Activated T-helper 17 cell treated with anti-CD3 and anti-CD28 coated beads, Interleukin-2, amount 50 U/mL, for 72 hours (primary cell): ENCODE measurements around the gene TLL2. TPM values are rescaled to one million over a fixed set of nuclear protein-coding genes. Genes with fewer than 3 reads are reported as not detected.
"Not testable (repeated sequence)": the region's sequence is repeated elsewhere in the genome, so short reads cannot be mapped to it uniquely, and the experiment has no call there.

ENCODE experiments used
- ATAC-seq: fragments of 150-1000 bp; cut with Tn5 transposase; replicated peaks from 2 replicates; pipeline ENCODE4 v1.10.0; 2021; ENCODE audit warnings: mild to moderate bottlenecking, moderate library complexity
- H3K27ac Mint-ChIP-seq: one replicate; pipeline ENCODE4 v1.8.0; 2022; ENCODE audit warnings: mixed read lengths
- H3K27me3 Mint-ChIP-seq: one replicate; pipeline ENCODE4 v1.8.0; 2022; ENCODE audit warnings: mixed read lengths
- H3K36me3 Mint-ChIP-seq: one replicate; pipeline ENCODE4 v1.8.0; 2022; ENCODE audit warnings: low read depth, mild to moderate bottlenecking, mixed read lengths
- H3K4me1 Mint-ChIP-seq: one replicate; pipeline ENCODE4 v1.8.0; 2022; ENCODE audit warnings: mixed read lengths
- H3K4me3 Mint-ChIP-seq: one replicate; pipeline ENCODE4 v1.8.0; 2022; ENCODE audit warnings: mild to moderate bottlenecking, mixed read lengths
- H3K9me3 Mint-ChIP-seq: one replicate; pipeline ENCODE4 v1.8.0; 2022; ENCODE audit warnings: mixed read lengths
- total RNA-seq, 2 donors: library from RNA; stranded (reverse); gene quantifications; one replicate each; pipeline ENCODE4 v1.2.3, GENCODE V29; 2022

TLL2 gene
- not detected for total RNA-seq

DNA sequence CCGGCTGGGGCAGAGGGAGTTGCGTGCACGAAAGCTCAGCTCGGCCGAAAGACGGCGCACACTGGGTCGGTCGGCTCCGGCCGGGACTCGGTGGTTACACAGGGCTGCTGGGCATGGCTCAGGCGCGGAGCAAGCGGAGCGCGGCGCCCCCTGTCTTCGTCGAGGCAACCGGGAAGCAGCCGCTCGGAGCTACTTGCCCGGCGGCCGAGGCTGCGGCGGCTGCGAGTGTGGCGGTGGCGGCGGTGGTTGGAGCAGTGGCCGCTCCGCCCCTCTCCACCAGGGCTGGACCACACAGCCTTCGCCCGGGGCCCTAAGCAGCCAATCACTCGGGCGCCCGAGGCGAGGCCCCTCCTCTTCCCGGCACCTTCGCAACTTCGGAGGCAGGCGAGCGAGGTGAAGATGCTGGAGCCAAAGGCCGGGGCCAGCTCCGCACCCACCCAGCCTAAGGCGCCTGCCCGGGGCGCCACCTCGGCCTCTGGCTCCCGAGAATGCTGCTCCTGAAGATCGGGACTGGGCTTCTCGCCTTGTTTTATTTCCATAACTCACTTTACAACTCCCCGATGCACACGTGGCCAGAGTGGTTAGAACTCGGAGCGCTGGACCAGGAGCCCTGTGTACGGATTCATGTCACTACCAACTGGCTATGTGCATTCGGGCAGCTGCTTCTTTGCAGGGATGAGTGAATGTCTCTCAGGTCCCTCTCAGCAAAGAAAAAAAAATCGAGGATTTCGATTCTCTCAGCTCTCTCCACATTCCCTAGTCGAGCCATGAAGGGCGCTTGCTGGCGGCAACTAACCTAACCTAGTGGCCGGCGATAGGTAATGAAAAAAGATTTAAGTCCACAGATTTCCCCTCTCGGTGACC lies at the start of gene TLL2:
Gene TLL2, minus strand, starts transcription at position 229 of the 864 bp plus-strand sequence. CDS start 241 bp downstream, outside the sequence.
- ATAC-seq = peak; percentile 84
- Mint-ChIP-seq H3K9me3 (no peaks in the 10 kb centered on the region), H3K27me3 (peaks cover 18% of the 10 kb centered on the region), H3K27ac (no peak within 1 kb of the TSS), H3K4me1 (peaks cover 9% of the 10 kb centered on the region), H3K4me3 (peak within 1 kb of the TSS; percentile 74), H3K36me3 (peaks cover under 1% of the 10 kb centered on the region)

DNA sequence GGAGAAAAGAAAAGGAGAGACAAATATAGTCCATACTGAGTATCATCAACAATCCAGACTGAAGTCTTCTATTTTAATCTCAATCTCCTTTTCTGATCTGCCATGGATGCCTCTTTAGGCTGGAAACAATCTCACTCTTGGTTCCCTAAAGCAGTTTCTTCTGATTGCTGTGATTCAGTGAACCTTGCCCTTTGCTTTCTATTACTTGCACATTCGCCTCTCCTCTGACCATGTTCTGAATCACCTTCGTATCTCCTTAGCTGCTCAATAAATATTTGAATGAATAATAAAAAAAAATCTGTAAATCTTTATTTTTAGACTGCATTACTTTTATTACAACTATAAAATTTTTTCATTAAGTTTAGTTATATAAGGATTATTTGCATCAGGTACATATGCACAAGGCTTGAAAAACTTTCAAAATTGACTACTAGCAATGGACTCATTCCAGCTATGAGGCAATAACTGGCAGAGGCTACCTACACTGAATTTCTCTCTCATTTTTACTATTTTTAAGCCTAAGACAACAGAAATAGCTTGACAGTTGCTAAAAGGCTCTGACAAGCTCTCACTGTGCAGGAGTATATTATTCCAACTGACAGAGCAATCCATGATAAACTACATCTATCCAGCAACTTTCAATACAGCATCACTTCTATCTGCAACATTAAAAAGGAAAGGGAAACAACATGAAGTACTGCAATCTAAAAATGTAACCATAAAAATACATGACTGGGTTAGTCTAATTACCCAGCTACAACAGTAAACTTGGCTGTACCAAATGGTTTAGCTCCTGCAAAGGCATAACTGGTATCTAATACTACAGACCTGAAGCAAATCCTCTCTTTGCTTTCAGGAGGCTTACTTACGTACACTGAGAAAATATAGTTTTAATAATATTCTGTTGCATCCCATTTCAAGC lies 47.5 kb upstream of the TLL2 start:
- Mint-ChIP-seq H3K4me1 (peaks cover 10% of the 10 kb centered on the region), H3K4me3 (no peak overlapping the region), H3K9me3 (no peaks in the 10 kb centered on the region), H3K27me3 (no peaks in the 10 kb centered on the region), H3K27ac (no peak overlapping the region), H3K36me3 (peaks cover 27% of the 10 kb centered on the region)
- no peak for ATAC-seq

DNA sequence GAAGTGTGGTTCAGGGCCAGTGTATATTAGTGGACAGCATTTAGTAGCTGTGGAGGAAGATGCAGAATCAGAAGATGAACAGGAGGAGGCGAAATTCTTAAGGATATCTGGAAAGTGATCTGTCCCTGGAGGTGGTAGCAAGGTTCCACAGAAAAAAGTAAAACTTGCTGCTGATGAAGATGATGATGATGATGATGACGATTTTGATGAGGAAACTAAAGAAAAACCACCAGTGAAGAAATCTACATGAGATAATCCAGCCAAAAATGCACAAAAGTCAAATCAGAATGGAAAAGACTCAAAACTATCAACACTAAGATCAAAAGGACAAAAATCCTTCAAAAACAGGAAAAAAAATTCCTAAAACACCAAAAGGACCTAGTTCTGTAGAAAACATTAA lies 46.8 kb upstream of the TLL2 start:
- H3K36me3 Mint-ChIP-seq = peaks cover 21% of the 10 kb centered on the region

DNA sequence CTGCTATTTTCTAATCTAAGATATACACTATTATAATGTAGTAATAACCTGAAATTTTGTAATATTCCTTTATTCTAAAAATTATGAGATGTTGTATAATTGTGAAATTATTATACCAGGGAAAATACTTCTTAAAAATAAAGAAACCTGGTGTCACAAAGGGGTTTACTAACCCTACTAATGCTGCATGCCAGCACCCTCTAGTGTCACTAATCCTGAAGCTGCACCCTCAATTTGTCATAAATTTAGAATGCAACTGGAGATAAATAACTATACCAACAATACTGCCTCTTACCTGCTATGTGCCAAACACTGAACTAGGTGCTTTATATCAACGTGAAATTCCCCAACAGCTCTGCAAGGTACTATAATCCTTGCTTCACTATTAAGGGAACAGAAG lies 42.3 kb upstream of the TLL2 start:
- Mint-ChIP-seq H3K4me3 (no peak overlapping the region), H3K27ac (no peak overlapping the region), H3K4me1 (no peaks in the 10 kb centered on the region), H3K27me3 (no peaks in the 10 kb centered on the region), H3K9me3 (no peaks in the 10 kb centered on the region), H3K36me3 (no peaks in the 10 kb centered on the region)
- no peak for ATAC-seq

More for the DNA sequence above, 46.8 kb upstream of the TLL2 start:
- Mint-ChIP-seq H3K4me1 (peaks cover 4% of the 10 kb centered on the region), H3K4me3 (no peak overlapping the region), H3K27ac (no peak overlapping the region), H3K9me3 (no peaks in the 10 kb centered on the region), H3K27me3 (no peaks in the 10 kb centered on the region)
- ATAC-seq = no peak

DNA sequence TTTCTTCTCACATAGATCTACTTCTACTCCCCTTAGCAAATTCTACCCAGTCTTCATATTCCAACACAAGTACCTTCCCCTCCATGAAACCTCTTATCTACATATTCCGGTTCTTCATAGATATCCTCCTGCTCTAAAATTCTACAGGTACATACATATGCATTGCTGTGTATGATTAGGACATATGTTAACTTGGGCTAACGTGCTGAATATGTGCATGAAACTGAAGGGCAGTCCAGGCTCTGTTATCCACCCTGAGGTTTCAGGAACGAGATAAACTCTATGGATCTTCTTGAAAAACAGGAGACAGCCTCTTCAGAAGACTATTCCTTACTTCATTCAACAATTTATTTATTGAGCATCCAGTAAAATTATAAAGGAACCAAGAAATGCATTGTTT lies 41.6 kb upstream of the TLL2 start:
- no peak overlapping the region for H3K27ac Mint-ChIP-seq
- no peaks in the 10 kb centered on the region for H3K9me3 Mint-ChIP-seq
- ATAC-seq = no peak
- H3K36me3 Mint-ChIP-seq = no peaks in the 10 kb centered on the region
- no peak overlapping the region for H3K4me3 Mint-ChIP-seq
- no peaks in the 10 kb centered on the region for H3K4me1 Mint-ChIP-seq
- H3K27me3 Mint-ChIP-seq = no peaks in the 10 kb centered on the region

DNA sequence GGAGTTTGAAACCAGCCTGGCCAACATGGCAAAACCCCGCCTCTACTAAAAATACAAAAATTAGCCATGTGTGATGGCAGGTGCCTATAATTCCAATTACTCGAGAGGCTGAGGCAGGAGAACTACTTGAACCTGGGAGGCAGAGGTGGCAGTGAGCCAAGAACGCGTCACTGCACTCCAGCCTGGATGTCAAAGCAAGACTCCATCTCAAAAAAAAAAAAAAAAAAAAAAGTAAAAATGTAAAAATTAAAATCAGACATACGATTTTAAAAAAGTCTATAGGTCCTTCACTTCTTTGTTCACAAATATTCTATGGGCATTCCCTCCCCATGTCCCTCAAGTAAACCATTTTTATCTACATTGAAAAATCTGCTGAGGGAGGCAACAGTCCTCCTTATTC lies 34.9 kb upstream of the TLL2 start:
- no peaks in the 10 kb centered on the region for H3K27me3 Mint-ChIP-seq
- no peaks in the 10 kb centered on the region for H3K9me3 Mint-ChIP-seq
- H3K27ac Mint-ChIP-seq = no peak overlapping the region
- no peak for ATAC-seq
- no peaks in the 10 kb centered on the region for H3K4me1 Mint-ChIP-seq
- H3K4me3 Mint-ChIP-seq = no peak overlapping the region
- H3K36me3 Mint-ChIP-seq = peaks cover 57% of the 10 kb centered on the region

DNA sequence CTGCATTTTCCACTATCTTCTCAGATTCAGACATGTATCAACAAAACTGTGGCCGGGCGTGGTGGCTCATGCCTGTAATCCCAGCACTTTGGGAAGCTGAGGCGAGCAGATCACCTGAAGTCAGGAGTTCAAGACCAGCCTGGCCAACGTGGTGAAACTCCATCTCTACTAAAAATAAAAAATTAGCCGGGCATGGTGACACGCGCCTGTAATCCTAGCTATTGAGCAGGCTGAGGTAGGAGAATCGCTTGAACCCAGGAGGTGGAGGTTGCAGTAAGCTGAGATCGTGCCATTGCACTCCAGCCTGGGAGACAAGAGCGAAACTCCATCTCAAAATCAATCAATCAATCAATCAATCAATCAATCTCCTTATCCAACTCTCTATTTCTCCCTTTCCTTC lies 31.8 kb upstream of the TLL2 start:
- H3K27ac Mint-ChIP-seq, H3K9me3 Mint-ChIP-seq, H3K27me3 Mint-ChIP-seq, ATAC-seq, H3K4me1 Mint-ChIP-seq, H3K4me3 Mint-ChIP-seq: not testable (repeated sequence)
- H3K36me3 Mint-ChIP-seq = peaks cover 84% of the 10 kb centered on the region

DNA sequence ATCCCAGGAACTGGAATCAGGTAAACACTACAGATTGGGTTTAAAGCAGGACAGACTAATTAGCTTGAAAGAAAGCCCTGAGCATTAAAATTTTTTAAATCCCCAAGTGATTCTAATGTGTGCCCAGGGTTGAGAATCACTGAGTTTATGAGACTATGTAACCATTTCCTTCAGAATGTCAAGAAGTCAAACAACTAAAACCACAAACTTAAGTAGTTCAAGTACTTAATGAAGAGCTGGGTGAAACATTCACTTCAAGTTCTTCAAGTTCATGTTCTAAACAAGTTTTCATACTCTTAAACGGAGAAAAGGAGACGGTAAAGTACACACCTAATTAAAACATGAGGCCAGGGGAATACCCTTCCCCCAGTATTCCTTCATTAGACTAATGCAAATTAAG lies 28.2 kb upstream of the TLL2 start:
- Mint-ChIP-seq H3K27ac (no peak overlapping the region), H3K36me3 (peaks cover 96% of the 10 kb centered on the region), H3K4me3 (no peak overlapping the region), H3K4me1 (no peaks in the 10 kb centered on the region), H3K9me3 (no peaks in the 10 kb centered on the region), H3K27me3 (no peaks in the 10 kb centered on the region)
- no peak for ATAC-seq

DNA sequence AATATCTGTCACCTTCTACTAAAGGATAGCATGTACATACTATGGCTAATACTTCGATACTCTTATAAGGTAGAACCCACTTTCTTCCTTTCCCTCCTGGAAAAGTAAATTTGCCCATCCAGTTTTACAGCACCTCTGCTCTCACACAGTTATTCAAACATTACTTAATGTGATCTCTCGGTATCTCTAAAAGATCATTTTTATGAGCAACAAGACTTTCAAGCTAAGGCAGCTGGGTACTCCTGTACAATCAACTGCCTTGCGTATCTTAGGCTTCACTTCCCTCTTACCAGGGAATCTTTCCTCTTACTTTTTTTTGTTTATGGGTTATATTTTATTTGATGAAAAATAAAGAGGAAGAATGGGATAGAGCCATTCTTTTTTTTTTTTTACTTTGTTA lies 26.5 kb upstream of the TLL2 start:
- Mint-ChIP-seq H3K27me3 (no peaks in the 10 kb centered on the region), H3K36me3 (peaks cover 95% of the 10 kb centered on the region), H3K27ac (no peak overlapping the region), H3K9me3 (no peaks in the 10 kb centered on the region), H3K4me3 (no peak overlapping the region), H3K4me1 (no peaks in the 10 kb centered on the region)
- ATAC-seq = no peak

DNA sequence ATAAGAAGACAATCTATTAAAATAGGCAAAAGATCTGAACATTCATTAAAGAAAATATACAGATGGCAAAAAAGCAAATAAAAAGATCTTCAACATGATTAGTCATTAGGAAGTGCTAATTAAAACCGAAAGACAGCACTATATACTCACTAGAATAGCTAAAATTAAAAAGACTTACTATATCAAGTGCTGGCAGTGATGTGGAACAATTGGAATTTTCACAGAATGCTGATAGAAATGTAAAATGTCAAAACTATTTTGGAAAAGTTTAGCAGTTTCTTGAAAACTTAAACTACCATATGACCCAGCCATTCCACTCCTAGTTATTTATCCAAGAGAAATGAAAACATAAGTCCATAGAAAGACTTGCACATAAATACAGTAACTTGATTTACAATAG lies 25.0 kb upstream of the TLL2 start:
- H3K9me3 Mint-ChIP-seq = no peaks in the 10 kb centered on the region
- no peak overlapping the region for H3K4me3 Mint-ChIP-seq
- no peak overlapping the region for H3K27ac Mint-ChIP-seq
- H3K27me3 Mint-ChIP-seq = no peaks in the 10 kb centered on the region
- ATAC-seq = no peak
- H3K36me3 Mint-ChIP-seq = peaks cover 91% of the 10 kb centered on the region
- H3K4me1 Mint-ChIP-seq = no peaks in the 10 kb centered on the region

DNA sequence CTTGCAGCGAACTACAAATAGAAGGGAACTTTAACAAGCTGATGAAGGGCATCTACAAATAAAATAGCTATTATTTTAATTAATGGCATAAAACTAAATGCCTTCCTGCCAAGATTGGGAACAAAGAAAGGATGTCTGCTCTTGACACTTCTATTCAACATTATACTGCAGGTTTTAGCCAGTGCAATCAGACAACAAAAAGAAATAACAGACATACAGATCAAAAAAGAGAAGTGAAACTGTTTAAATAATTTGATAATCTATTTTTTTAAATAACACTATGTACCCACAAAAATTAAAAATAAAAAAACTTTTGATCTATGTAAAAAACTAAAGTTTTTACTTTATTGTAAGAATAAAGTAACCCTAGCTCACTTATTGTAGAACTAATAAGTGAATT lies 22.4 kb upstream of the TLL2 start:
- H3K4me3 Mint-ChIP-seq = no peak overlapping the region
- no peaks in the 10 kb centered on the region for H3K4me1 Mint-ChIP-seq
- H3K27me3 Mint-ChIP-seq = no peaks in the 10 kb centered on the region
- ATAC-seq = no peak
- peaks cover 95% of the 10 kb centered on the region for H3K36me3 Mint-ChIP-seq
- no peak overlapping the region for H3K27ac Mint-ChIP-seq
- H3K9me3 Mint-ChIP-seq = no peaks in the 10 kb centered on the region

DNA sequence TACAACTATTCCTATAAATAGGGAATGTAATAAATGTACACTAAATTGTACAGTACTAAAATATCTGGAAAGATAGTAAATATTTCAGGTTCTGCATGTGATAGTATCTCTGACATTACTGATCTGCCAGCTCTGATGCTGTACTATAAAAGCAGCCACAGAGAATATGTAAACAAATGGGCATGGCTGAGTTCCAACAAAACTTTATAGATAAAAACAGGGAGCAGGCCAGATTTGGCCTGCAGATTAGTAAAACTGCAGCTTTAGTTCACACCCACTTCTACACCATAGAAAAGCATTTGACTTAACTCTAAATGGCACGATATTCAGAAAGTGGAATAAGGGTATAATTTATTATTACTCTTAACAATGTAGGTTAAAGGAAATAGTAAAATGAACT lies 18.8 kb upstream of the TLL2 start:
- ATAC-seq = no peak
- peaks cover 95% of the 10 kb centered on the region for H3K36me3 Mint-ChIP-seq
- no peaks in the 10 kb centered on the region for H3K27me3 Mint-ChIP-seq
- no peak overlapping the region for H3K4me3 Mint-ChIP-seq
- H3K9me3 Mint-ChIP-seq = no peaks in the 10 kb centered on the region
- peaks cover 4% of the 10 kb centered on the region for H3K4me1 Mint-ChIP-seq
- H3K27ac Mint-ChIP-seq = no peak overlapping the region

DNA sequence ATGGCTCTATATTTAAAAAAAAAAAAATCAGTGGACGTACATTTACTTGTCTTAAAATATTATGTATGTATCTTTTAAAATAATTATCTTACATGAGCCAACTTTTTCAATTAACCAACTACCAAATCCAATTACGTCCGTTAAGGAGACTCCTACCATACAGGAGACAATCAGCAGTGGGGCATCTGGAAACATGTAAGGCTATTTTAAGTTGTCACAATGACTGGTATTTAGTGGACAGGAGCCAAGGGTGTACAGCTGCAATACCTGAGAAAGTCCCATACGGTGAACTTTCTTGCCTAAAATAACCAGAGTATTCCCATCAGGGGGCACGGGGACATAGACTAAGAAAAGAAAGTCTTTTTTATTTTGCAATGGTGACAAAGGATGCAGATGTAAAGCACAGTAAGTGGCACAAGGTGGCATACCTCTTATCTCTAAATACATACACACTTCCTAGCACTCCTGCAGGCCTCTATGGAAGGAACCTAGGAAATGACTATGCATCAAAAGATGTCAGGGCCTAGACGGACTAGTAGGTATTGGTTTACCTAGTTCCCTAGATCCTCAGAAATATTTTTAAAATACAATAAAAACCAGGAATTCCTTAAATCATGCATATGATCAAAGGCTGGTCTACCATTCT lies 16.0 kb upstream of the TLL2 start:
- Mint-ChIP-seq H3K27ac (no peak overlapping the region), H3K9me3 (no peaks in the 10 kb centered on the region), H3K27me3 (no peaks in the 10 kb centered on the region), H3K36me3 (peaks cover 97% of the 10 kb centered on the region), H3K4me3 (no peak overlapping the region), H3K4me1 (peaks cover 4% of the 10 kb centered on the region)
- no peak for ATAC-seq

DNA sequence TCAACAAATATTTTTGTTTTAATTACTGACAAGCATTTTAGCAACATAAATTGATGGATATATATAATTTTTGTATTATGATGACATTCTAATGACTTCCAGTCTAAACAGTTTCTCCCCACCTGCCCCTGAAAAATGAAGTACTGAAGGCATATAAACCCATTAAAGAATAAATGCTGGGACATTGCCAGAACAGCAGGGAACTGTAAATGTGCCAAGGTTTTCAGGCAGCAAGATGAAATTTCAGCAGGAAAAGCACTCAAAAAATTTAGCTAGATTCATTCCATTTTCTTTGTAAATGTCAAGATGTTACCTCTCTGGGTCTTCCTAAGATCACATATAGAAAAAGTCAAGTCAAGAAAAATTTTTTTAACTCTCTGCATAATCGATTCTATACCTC lies 11.0 kb upstream of the TLL2 start:
- H3K27me3 Mint-ChIP-seq = no peaks in the 10 kb centered on the region

More for the DNA sequence above, 11.0 kb upstream of the TLL2 start:
- Mint-ChIP-seq H3K27ac (no peak overlapping the region), H3K4me1 (peaks cover 4% of the 10 kb centered on the region), H3K9me3 (no peaks in the 10 kb centered on the region), H3K4me3 (no peak overlapping the region), H3K36me3 (peaks cover 98% of the 10 kb centered on the region)
- no peak for ATAC-seq
